Gastroesophageal sphincter (tissue), 4 donors: ENCODE data around the gene LONP1. TPM values are rescaled to one million over a fixed set of nuclear protein-coding genes. Genes with fewer than 3 reads are reported as not detected.
"Not testable (repeated sequence)": the region's sequence is repeated elsewhere in the genome, so short reads cannot be mapped to it uniquely, and the experiment has no call there.

Experiments used
- ATAC-seq: fragments of 150-250 bp; one replicate; pipeline ENCODE4 v1.9.1; 2016; ENCODE audit warnings: mild to moderate bottlenecking, moderate library complexity
- H3K27ac ChIP-seq, 4 donors: fragments of 200-600 bp; sonication (generic) in 3 of 4; 1 replicate in 3 of 4; 2 replicates in 1 of 4; pipeline ENCODE4 v1.5.1; 2016 to 2019
- H3K27me3 ChIP-seq: fragments of 200-600 bp; sonication (generic); one replicate; pipeline ENCODE4 v1.5.1; 2019
- H3K36me3 ChIP-seq, 2 donors: fragments of 200-600 bp; sonication (generic); one replicate each; pipeline ENCODE4 v1.5.1; 2019; ENCODE audit warnings: control low read depth in 1 of 2
- H3K4me1 ChIP-seq, 3 donors: fragments of 200-600 bp; sonication (generic); 1 replicate in 2 of 3; 2 replicates in 1 of 3; pipeline ENCODE4 v1.5.1; 2016 to 2019; ENCODE audit warnings: control low read depth in 2 of 3
- H3K4me3 ChIP-seq, 2 donors: fragments of 200-600 bp; sonication (generic); one replicate each; pipeline ENCODE4 v1.5.1; 2019; ENCODE audit warnings: mild to moderate bottlenecking in 1 of 2, moderate library complexity in 1 of 2
- H3K9me3 ChIP-seq, 3 donors: fragments of 200-600 bp; sonication (generic); one replicate each; pipeline ENCODE4 v1.5.1; 2017 to 2019; ENCODE audit warnings: control low read depth in 2 of 3
- CTCF ChIP-seq, 4 experiments: fragments of 200-600 bp in 2 of 4; fragments of 450-650 bp in 2 of 4; sonication (generic) in 1 of 4; IDR thresholded peaks; one replicate each; pipeline ENCODE4 v1.5.1; 2017 to 2019; ENCODE audit warnings: antibody characterized with exemption in 4 of 4, mild to moderate bottlenecking in 2 of 4, moderate library complexity in 2 of 4
- EP300 ChIP-seq: sonication (generic); formaldehyde crosslinking; IDR thresholded peaks from one replicate; pipeline ENCODE4 v1.6.1; 2017; ENCODE audit warnings: antibody characterized with exemption, mild to moderate bottlenecking
- POLR2A ChIP-seq, 2 donors: fragments of 450-650 bp; IDR thresholded peaks; one replicate each; pipeline ENCODE4 v1.6.1; 2017; ENCODE audit warnings: antibody characterized with exemption in 2 of 2, mild to moderate bottlenecking in 2 of 2, moderate library complexity in 1 of 2
- POLR2AphosphoS5 ChIP-seq: sonication (generic); formaldehyde crosslinking; IDR thresholded peaks from one replicate; pipeline ENCODE4 v1.6.1; 2017; ENCODE audit warnings: antibody characterized with exemption
- WGBS, 2 donors: methylation state at CpG; one replicate each; pipeline ENCODE4 v1.1.5; 2018; ENCODE audit warnings: low coverage in 1 of 2; 5-methylcytosine and 5-hydroxymethylcytosine counted together
- total RNA-seq, 4 donors: library from RNA; depleted of rRNA; stranded (reverse); fragments of >200 nt; gene quantifications; one replicate each; pipeline ENCODE4 v1.1.0, GENCODE V29; 2016

The LONP1 gene
- total RNA-seq, 4 donors from 2014 or later: 44.5 to 73.2 (median 64.1) TPM

- TF ChIP-seq EP300 (no peak), CTCF (IDR thresholded peaks at IDR 0.05) (no peak), POLR2A (IDR thresholded peaks at IDR 0.05) (no peak), POLR2AphosphoS5 (no peak)
- 65 to 75% methylated on average over 5 to 6 of the region's 6 CpGs for WGBS, 2 donors
- H3K4me3 ChIP-seq: no peak overlapping the region
- H3K27me3 ChIP-seq: peaks cover 39% of the 10 kb centered on the region
- H3K4me1 ChIP-seq: no peaks in the 10 kb centered on the region
- no peak overlapping the region for H3K27ac ChIP-seq
- ATAC-seq: no peak
- H3K9me3 ChIP-seq: no peaks in the 10 kb centered on the region
- H3K36me3 ChIP-seq: no peaks in the 10 kb centered on the region
These were observed 33.8 kb upstream of the LONP1 start for GRCh38 chr19:5753743-5754142.

- Histone ChIP-seq H3K27me3 (peaks cover 47% of the 10 kb centered on the region), H3K4me3 (no peak overlapping the region), H3K4me1 (no peaks in the 10 kb centered on the region), H3K36me3 (no peaks in the 10 kb centered on the region), H3K27ac (no peak overlapping the region), H3K9me3 (no peaks in the 10 kb centered on the region)
- WGBS, 2 donors: 80 to 96% methylated on average over 4 to 7 of the region's 7 CpGs
- ATAC-seq: no peak
- TF ChIP-seq EP300 (no peak), POLR2AphosphoS5 (no peak), POLR2A (IDR thresholded peaks at IDR 0.05) (no peak), CTCF (IDR thresholded peaks at IDR 0.05) (no peak)
These were observed 31.8 kb upstream of the LONP1 start for GRCh38 chr19:5751709-5752108.

GRCh38 chr19:5749505-5749904 is 29.6 kb upstream of the LONP1 start:
- WGBS, 2 donors: 86 to 87% methylated on average over 4 of the region's 5 CpGs
- TF ChIP-seq EP300: no peak
- no peak for TF ChIP-seq POLR2AphosphoS5
- TF ChIP-seq CTCF (IDR thresholded peaks at IDR 0.05): no peak
- TF ChIP-seq POLR2A (IDR thresholded peaks at IDR 0.05): no peak
- H3K4me3 ChIP-seq: no peak overlapping the region
- H3K4me1 ChIP-seq: no peaks in the 10 kb centered on the region
- no peaks in the 10 kb centered on the region for H3K9me3 ChIP-seq
- ATAC-seq: no peak
- H3K36me3 ChIP-seq: no peaks in the 10 kb centered on the region
- peaks cover 66% of the 10 kb centered on the region for H3K27me3 ChIP-seq
- no peak overlapping the region for H3K27ac ChIP-seq

- H3K9me3 ChIP-seq, H3K36me3 ChIP-seq, H3K27ac ChIP-seq, H3K4me1 ChIP-seq, H3K4me3 ChIP-seq, ATAC-seq: not testable (repeated sequence)
- peaks cover 71% of the 10 kb centered on the region for H3K27me3 ChIP-seq
- WGBS, 2 donors: 18 to 26% methylated on average over 4 to 6 of the region's 6 CpGs
These were observed 29.0 kb upstream of the LONP1 start for GRCh38 chr19:5748920-5749319.

- peaks cover 52% of the 10 kb centered on the region for H3K27me3 ChIP-seq
- H3K27ac ChIP-seq, H3K36me3 ChIP-seq, H3K9me3 ChIP-seq, H3K4me1 ChIP-seq, H3K4me3 ChIP-seq, ATAC-seq: not testable (repeated sequence)
- WGBS, 2 donors: 100% methylated on average over 1 of the region's 10 CpGs
These were observed 25.1 kb upstream of the LONP1 start for GRCh38 chr19:5744999-5745398.

- Histone ChIP-seq H3K4me3 (no peak overlapping the region), H3K4me1 (no peaks in the 10 kb centered on the region), H3K9me3 (no peaks in the 10 kb centered on the region), H3K36me3 (no peaks in the 10 kb centered on the region), H3K27me3 (peaks cover 40% of the 10 kb centered on the region), H3K27ac (no peak overlapping the region)
- TF ChIP-seq EP300 (no peak), CTCF (IDR thresholded peaks at IDR 0.05) (no peak), POLR2AphosphoS5 (no peak), POLR2A (IDR thresholded peaks at IDR 0.05) (no peak)
- no peak for ATAC-seq
These were observed 23.7 kb upstream of the LONP1 start for GRCh38 chr19:5743630-5744029.
